ENCODE data around the gene HCN3.
A peak's percentile ranks its signal among the peaks of the same experiment; 100 is the strongest.
"Not testable (repeated sequence)": the region's sequence is repeated elsewhere in the genome, so short reads cannot be mapped to it uniquely, and the experiment has no call there.

HCN3 gene

GRCh38 chr1:155284476-155284875 lies 7.2 kb downstream of the HCN3 start:
- no peak for DNase-seq (ENCODE audit: low read depth)

- no peak for DNase-seq (ENCODE audit: low read depth)
These were observed 7.8 kb downstream of the HCN3 start for GRCh38 chr1:155285063-155285462.

- DNase-seq (ENCODE audit: low read depth), result no peak
These were observed 8.4 kb downstream of the HCN3 start for GRCh38 chr1:155285631-155286044.

- no peak for DNase-seq (ENCODE audit: low read depth)
These were observed 9.3 kb downstream of the HCN3 start for GRCh38 chr1:155286544-155286943.

- DNase-seq (ENCODE audit: low read depth), result no peak
These were observed 10.8 kb downstream of the HCN3 start for GRCh38 chr1:155287987-155288543.

- not testable (repeated sequence) for DNase-seq (ENCODE audit: low read depth)
These were observed 13.7 kb downstream of the HCN3 start for GRCh38 chr1:155291006-155291405.

GRCh38 chr1:155293086-155293749 lies 16.0 kb downstream of the HCN3 start:
- no peak for DNase-seq (ENCODE audit: low read depth)

- no peak for DNase-seq (ENCODE audit: low read depth)
These were observed 17.4 kb downstream of the HCN3 start for GRCh38 chr1:155294520-155295182.

- DNase-seq (ENCODE audit: low read depth), result no peak
These were observed 18.1 kb downstream of the HCN3 start for GRCh38 chr1:155295183-155295941.

- DNase-seq (ENCODE audit: low read depth), result no peak
These were observed 18.6 kb downstream of the HCN3 start for GRCh38 chr1:155295942-155296267.

GRCh38 chr1:155296661-155297060 lies 19.4 kb downstream of the HCN3 start:
- no peak for DNase-seq (ENCODE audit: low read depth)

- no peak for DNase-seq (ENCODE audit: low read depth)
These were observed 20.1 kb downstream of the HCN3 start for GRCh38 chr1:155297384-155297783.

GRCh38 chr1:155300024-155300423 lies 22.8 kb downstream of the HCN3 start:
- DNase-seq (ENCODE audit: low read depth), result no peak

- DNase-seq (ENCODE audit: low read depth), result no peak
These were observed 23.5 kb downstream of the HCN3 start for GRCh38 chr1:155300553-155301329.

- no peak for DNase-seq (ENCODE audit: low read depth)
These were observed 24.1 kb downstream of the HCN3 start, which contains the start of gene PKLR for GRCh38 chr1:155301342-155301841. Gene PKLR, minus strand, starts transcription at chr1:155301438. Its CDS starts 43 bp downstream, at chr1:155301395.

- DNase-seq (ENCODE audit: low read depth), result no peak
These were observed 27.3 kb downstream of the HCN3 start for GRCh38 chr1:155304558-155305063.

- DNase-seq (ENCODE audit: low read depth), result no peak
These were observed 28.7 kb downstream of the HCN3 start for GRCh38 chr1:155305881-155306391.

GRCh38 chr1:155307247-155307740 lies 30.0 kb downstream of the HCN3 start:
- peak; percentile 79 for DNase-seq (ENCODE audit: low read depth)

- peak; percentile 98 for DNase-seq (ENCODE audit: low read depth)
These were observed 31.5 kb downstream of the HCN3 start, which contains the start of gene FDPS for GRCh38 chr1:155308493-155309422. Gene FDPS, plus strand, starts transcription at chr1:155308866. Its CDS starts 924 bp downstream, at chr1:155309790.
